Ramos (cell line): ENCODE data around the gene RABGAP1L.

ENCODE experiments used
- in situ Hi-C: fragments of 300-500 bp; cut with MboI; formaldehyde crosslinking; loops from one replicate; pipeline ENCODE4 v1.14.3; 2022; ENCODE audit warnings: low sequenced_read_pairs; ENCODE audit not compliant: unreplicated experiment

RABGAP1L gene

DNA sequence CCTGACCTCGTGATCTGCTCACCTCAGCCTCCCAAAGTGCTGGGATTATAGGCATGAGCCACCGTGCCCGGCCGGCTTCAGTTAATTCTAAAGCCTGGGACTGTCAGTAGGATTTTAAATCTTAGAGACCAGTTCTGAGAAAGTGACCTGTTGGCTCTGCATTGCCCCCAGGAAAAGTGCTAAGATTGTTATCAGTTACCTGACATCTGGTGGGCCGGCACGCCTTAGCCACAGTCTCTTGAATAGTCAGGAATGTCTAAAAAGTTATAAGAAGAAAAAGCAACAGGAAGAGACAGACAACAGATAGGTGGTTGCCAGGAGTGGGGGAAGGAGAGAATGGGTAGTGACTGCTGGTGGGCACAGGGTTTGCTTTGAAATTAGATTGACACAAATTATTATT lies 35.1 kb downstream of the RABGAP1L start:
- in situ Hi-C loops = no loop called here

DNA sequence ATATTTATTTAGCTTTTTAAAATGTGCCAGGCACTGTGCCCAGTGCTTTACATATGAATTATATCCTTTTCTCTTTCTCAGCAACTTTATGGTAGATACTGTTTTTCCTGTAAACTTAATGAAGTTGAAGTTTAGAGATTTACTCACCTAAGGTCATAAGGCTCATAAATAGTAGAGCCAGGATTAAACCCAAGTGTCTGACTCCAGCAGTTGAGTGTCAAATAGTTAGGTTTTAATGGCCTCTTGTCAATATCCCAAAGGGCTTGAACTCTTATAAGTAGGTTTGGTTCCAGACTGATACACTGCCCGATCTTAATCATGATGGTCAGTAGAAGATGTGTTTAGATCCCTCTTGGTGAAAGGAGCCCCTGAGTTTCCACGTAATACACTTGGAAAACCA lies 37.8 kb downstream of the RABGAP1L start:
- in situ Hi-C loops = no loop called here

DNA sequence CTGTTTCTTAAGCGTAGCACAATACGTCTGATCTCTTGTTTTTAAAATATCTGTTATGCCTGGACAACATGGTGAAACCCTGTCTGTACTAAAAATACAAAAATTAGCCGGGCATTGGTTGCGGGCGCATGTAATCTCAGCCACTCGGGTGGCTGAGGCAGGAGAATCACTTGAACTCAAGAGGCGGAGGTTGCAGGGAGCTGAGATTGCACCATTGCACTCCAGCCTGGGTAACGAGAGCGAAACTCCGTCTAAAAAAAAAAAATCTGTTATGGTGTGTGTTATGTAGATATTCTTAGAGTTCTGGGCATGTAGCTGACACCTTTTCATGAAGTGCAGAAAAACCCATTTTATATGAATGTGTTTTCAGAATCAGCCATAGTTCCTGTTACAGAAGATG lies 38.2 kb downstream of the RABGAP1L start:
- in situ Hi-C loops = no loop called here

DNA sequence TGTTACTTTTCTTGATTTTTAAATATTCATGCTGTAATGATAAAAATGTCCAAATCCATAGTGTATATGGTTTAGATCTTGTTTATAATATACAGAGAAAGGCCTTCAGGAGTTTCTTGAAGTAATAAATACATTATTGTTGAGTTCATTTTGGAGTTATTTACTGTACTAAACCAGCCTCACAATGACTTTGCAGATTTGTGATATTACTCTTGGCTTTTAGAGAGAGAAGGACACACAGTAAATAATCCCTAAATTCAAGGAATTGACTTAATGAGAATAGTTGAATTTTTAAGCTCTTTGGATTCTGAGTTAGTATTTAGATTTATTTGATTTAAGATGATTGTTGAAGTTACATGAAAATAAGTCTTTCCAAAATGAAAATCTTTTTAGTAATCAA lies 38.9 kb downstream of the RABGAP1L start:
- in situ Hi-C loops = no loop called here

DNA sequence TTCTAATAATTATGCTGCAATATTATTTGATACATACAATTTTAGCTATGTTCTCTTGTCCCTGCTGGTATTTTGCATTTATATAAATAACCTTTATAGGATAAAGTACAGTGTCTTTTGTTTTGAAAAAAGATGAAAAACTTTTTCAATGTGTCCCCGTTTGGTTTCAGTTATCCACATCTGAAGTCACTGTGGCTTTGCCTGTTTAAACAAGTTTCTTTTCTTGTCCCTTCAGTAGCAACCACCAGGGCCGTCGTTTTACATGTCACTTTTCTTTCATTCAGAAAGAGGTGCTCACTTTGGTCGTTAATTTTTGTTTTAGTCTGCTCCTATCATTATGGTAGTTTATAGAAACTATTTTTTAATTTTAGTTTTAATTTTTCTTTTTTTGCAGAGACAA lies 41.4 kb downstream of the RABGAP1L start:
- in situ Hi-C loops = no loop called here

DNA sequence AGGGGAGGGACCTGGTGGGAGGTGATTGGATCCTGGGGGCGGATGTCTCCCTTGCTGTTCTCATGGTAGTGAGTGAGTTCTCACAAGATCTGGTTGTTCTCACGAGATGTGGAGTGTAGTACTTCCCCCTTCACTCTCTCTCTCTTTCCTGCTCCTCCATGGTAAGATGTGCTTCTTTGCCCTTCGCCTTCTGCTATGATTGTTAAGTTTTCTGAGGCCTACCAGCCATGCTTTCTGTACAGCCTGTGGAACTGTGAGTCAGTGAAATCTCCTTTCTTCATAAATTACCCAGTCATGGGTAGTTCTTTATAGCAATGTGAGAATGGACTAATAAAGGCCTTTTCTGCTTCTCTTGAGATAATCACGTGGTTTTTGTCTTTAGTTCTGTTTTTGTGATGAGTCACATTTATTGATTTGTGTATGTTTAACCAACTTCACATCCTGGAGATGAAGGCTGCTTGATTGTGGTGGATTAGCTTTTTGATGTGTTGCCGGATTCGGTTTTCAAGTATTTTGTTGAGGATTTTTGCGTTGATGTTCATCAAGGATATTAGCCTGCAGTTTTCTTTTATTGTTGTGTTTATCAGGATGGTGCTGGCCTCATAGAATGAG lies 45.5 kb downstream of the RABGAP1L start:
- in situ Hi-C loops = no loop called here

DNA sequence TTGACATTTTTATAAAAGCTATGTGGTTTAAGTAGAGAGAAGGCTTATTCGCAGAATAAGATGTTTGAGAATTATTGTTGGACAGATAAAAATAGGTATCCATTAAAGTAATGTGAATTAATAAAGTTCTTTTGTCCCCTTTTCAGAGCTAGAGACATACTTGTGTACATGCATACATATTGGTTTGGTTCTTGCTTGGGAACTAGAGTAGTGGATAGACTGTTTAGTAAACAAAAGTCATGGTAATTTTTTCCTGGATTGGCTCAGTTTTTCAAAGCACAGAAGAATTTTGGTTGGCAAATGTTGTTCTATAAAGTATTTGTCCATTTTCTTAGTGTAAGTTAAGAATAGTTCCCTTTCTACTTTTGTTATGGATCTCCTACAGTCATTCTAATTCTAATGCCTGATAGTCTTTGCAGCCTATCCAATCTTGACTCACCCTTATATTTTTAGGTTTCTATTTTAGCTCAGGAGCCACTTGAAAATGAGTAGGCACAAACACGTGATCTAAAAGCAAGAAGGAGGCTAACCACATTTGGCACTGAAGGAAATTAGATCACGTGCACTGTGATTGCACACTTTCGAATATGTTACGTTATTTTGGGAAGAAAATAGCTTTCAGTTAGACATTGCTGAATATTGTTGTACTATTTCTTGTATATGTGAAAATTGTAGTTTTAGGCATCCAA lies 47.0 kb downstream of the RABGAP1L start:
- in situ Hi-C loops = no loop called here

DNA sequence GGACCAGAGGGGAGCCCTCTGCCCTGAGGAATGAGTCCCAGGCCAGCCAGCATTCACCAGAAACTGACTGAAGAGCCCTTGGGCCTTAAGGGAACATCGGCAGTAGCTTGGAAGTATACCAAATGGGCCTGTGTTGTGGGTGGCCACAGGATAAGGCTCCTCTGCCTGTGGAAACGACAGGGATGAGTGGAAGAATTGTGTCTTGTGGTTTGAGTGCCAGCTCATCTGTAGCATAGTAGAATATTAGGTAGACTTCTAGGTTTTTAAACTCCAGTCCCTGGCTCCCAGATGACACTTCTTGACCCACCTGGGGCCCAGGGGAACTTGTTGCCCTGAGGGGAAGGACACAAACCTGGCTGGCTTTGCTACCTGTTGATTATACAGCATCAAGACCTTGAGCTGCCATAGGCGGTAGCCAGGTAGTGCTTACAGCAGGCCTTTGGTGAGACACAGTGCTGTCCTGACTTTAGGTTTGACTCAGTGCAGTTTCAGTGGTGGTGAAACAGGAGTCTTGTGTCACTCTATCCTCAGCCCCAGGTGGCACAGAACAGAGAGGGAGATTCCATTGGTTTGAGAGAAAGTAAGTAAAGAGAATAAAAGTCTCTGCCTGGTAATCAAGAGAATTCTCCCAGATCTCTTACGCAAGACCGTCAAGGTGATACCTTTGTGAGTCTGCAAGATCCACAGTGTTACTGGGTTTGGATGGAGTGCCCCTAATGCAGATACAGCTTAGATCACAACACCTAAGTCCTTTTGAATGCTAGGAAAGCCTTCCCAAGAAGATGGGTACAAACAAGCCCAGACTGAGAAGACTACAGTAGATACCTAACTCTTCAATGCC lies 50.2 kb downstream of the RABGAP1L start:
- in situ Hi-C loops = no loop called here

DNA sequence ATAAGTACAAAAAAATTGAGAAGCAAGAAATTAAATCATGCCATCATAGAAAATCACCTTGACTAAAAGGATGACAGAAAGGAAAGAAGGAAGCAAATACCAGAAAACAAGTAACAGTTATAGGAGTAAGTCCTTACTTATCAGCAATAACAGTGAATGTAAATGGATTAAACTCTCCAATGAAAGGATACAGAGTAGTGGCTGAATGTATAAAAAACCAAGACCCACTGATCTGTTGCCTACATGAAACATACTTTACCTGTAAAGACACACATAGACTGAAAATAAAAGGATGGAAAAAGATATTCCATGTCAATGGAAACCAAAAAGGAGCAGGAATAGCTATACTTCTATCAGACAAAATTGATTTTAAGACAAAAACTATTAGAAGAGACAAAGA lies 52.2 kb downstream of the RABGAP1L start:
- in situ Hi-C loops = no loop called here

DNA sequence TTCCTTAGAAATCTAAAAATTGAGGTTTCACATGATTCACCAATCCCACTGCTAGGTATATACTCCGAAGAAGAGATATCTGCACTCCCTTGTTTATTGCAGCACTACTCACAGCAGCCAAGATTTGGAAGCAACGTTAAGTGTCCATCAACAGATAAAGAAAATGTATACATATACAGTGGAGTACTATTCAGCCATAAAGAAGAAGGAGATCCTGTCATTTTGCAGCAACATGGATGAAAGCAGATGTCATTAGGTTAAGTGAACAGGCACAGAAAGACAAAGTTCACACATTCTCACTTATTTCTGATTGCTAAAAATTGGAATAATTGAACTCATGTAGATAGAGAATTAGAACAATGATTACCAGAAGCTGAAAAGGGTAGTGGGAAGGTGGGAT lies 56.4 kb downstream of the RABGAP1L start:
- in situ Hi-C loops = no loop called here

DNA sequence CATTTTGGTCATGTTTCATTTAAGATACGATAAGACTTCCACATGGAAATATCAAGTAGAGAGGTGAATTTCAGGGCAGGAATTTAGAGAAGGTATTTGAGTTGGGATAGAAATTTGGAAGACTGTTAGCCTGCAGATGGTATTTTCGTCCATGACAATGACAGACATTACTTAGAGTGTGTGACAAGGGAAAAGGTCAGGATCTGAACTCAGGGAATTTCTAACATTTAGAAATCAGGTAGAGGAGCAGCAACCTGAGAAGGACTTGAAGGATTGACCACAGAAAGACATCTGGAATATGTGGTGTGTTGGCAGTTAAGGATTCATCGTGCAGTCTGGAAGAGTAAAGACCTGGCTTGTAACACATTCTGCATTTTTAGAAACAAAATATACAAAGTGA lies 57.9 kb downstream of the RABGAP1L start:
- in situ Hi-C loops = no loop called here

DNA sequence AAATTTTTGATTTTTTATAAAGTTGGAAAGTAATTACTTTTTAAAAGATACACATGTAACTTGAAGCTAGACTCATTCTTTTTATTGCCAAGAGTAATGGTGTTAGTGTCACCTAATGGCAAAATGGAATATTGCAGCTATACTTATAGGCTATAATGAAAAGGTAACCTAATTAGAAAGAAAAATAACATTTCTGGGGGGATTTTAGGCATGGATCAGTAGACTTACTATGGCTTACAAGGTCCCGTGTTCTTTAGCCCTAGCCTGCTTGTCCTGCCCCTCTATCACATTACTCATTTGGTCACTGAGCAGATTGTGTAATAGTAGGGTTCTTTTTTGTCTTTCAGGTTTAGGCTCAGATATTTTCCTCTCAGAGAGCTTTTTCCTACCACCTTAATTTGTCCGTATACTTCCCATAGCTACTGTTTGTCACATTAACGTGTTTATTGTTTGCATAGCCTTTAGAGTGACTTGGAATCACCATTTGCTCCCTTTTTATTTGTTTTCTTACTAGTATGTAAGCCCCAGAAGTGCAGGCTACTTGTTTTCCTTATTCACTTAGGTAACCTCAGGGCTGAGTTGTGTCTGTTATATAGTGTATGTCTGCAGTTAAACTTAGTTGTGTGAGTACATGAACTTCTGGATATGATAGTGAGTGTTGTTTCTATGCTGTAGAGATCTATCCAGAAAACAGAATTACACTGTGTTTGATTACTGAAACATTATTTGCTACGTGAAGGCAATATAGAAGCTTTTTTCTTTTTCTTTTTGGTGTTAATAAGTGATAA lies 58.7 kb downstream of the RABGAP1L start:
- in situ Hi-C loops = no loop called here

DNA sequence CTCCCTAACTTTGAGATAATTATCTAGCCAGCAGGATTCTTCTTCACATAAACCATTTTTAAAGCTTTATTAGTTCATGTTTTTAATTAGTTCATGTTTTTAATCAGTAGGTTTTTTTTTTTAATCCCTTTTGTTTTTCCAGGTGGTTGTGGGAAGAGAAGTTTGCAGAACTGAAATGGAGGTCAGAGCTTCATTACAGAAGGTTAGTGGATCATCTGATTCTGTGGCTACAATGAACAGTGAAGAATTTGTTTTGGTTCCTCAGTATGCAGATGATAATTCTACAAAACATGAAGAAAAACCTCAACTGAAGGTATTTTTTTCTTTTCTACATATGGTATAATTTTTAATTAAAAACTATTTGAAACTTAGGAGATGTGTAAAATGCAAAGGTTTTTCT lies 59.7 kb downstream of the RABGAP1L start:
- in situ Hi-C loops = no loop called here

DNA sequence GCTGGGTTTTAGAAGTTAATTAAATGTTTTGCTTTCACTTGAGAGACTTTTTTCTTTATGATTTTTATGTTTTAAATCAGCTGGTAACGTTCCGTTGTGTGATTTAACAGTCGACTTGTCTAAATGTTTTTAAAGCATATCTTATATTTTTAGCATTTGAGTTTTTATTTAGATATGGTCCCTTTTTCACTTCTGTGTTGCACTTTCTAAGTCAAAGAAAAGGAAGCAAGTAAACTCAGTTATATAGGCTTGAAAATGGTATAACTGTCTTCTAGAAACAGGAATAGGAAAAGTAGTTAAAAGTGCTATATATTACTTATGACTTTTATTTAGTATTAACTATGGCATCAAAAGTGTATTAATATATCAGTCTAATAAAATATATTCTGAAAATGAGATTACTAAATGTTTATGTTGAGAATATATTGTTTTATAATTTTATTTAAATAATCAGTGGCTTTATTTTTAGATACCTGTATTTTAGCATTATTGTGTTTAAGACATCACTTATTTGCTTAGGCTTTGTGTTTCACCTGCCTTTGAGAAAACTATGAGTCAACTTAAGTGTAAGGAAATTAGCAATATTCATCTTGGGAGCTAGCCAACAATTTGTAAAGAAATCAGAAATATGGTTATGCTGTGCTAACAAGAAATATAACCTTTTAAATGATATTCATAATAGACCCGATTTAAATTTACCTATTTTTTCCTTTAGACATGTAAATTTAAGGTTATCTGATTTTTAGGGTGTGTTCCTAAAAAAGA lies 60.5 kb downstream of the RABGAP1L start:
- in situ Hi-C loops = no loop called here

DNA sequence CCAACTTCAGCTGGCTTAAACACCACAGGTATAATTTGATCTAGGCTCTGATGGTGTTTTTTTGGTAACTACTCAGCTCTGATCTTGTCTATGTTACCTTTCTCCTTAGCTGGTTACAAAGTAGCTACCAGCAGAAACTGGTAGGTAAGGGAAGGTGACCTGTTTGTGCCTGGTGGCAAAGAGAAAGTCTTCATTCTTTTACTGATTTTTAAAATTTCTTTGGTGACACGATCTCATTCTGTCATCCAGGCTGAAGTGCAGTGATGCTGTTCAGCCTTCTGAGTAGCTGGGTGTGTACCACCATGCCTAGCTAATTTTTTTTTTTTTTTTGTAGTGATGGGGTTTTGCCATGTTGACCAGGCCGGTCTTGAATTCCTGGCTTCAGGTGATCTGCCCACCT lies 62.4 kb downstream of the RABGAP1L start:
- in situ Hi-C loops = no loop called here

DNA sequence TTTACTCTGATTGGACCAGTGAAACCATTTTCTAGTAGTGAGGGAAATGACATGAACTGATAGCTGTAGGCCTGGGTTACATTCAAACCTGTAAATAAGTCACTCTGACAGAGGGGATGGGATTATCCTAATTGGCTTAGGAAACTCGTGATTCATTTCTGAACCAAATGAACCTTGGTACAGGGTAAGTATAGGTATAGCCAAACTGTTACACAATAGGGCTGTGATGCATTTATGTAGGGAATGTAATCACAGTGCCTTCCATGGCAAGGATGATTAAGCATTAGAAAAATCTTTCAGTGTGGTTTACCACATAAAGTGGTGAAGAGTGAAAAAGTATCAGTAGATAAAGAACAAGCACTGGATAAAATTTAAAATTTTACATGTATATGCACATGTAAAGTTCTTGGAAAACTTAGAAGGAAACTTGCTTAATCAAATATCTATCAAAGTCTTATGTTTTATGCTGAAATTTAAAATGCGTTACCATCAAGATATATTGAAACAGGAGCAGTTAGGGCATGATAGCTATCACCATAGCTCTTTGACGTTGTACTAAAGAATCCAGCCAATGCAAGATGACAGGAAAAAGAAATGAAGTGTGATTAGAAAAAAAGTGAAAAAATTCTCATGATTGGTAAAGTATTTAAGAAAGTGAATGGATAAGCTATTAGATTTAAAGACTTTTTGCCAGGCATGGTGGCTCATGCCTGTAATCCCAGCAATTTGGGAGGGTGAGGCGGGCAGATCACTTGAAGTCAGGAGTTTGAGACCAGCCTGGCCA lies 63.0 kb downstream of the RABGAP1L start:
- in situ Hi-C loops = no loop called here

DNA sequence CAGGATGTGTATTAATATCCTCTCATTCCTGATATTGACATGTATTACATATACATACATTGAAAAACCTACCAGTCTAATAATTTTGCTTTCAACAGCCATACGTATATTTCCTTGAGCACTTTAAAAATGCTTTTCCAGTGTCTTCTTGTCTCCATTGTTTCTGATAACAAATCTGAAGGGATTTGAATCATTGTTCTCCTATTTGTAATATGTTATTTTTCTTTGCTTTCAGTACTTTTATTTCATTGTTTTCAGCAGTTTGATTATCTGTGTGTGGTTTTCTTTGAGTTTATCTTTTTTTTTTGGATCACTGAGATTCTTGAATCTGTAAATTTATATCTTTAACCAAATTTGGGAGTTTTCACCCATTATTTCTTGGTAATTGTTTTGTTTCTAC lies 65.3 kb downstream of the RABGAP1L start:
- in situ Hi-C loops = no loop called here

DNA sequence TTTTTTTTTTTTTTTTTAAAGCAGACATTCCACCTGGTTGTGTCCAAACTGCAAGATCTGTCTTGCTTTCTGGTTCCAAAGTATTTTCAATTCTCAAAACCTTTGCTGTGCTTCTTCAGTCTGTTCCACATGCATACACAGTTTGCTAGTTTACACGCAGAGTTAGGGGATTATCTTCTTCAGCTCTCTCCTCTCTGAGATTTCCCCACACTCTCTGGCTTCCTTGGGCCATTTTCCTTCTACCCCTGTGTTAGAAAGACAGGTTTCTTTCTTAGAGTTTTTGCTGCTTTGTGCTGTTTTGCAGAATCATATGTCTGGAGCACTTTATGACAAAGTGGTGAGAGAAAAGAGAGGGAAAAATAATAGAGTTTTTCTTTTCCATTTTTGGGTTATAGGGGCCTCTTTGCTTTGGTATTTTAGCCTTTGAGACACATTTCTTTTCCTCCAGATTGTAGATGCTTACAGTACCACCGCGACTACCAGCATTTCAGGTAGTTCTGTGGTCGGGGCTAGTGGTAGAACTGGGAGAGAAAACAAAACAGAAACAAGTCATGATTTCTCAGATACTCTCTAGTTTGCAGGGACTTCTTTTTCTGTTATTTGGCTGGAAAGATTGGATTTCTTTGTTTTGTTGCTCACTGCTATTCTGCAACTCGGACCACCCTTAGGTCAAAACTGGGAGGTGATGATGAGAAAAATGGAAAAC lies 66.3 kb downstream of the RABGAP1L start:
- in situ Hi-C loops = no loop called here

DNA sequence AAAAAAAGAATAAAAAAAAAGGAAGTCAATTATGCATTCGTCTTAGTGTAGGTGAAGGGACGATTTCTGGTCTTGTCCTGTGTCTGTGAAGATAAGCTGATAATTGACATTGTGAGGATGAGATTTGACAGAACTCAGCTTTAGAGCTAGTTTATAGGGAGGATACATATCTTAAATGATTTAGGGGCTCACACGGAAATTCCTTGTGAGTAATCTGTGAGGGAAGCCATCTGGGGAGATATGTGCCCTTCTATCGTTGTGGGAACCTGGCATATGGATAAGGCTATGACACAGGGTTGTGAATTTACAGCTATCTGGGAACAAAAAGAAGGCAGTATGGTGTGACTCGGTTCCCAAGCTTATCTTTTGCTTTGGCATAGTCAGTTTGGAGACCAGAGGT lies 71.1 kb downstream of the RABGAP1L start:
- in situ Hi-C loops = no loop called here
